Thymus (tissue), 11 donors: ENCODE data around the gene EXOG. TPM values are rescaled to one million over a fixed set of nuclear protein-coding genes. Genes with fewer than 3 reads are reported as not detected.

Experiments
- DNase-seq, 9 donors: peaks; one replicate each; pipeline ENCODE4 v3.0.0-alpha.2; 2013; ENCODE audit warnings: low spot score in 9 of 9, low read depth in 6 of 9, missing footprints in 1 of 9
- H3K27ac ChIP-seq, 2 donors: one replicate each; pipeline ENCODE4 v1.5.1; 2013; ENCODE audit warnings: control low read depth in 1 of 2, low read depth in 1 of 2, low read length in 1 of 2, mild to moderate bottlenecking in 1 of 2, moderate library complexity in 1 of 2
- H3K27me3 ChIP-seq, 2 donors: one replicate each; pipeline ENCODE4 v1.5.1; 2013; ENCODE audit warnings: low read length in 1 of 2; ENCODE audit not compliant: control insufficient read depth in 2 of 2, insufficient read depth in 1 of 2
- H3K36me3 ChIP-seq, 2 donors: one replicate each; pipeline ENCODE4 v1.5.1; 2013; ENCODE audit warnings: low read length in 1 of 2, mild to moderate bottlenecking in 1 of 2, moderate library complexity in 1 of 2; ENCODE audit not compliant: control insufficient read depth in 2 of 2, insufficient read depth in 2 of 2
- H3K4me1 ChIP-seq, 2 donors: one replicate each; pipeline ENCODE4 v1.5.1; 2013; ENCODE audit warnings: low read length in 2 of 2; ENCODE audit not compliant: control insufficient read depth in 2 of 2, insufficient read depth in 2 of 2
- H3K4me3 ChIP-seq, 2 donors: one replicate each; pipeline ENCODE4 v1.5.1; 2013; ENCODE audit warnings: low read length in 2 of 2, control low read depth in 1 of 2, mild to moderate bottlenecking in 1 of 2
- H3K9me3 ChIP-seq, 2 donors: one replicate each; pipeline ENCODE4 v1.5.1; 2013; ENCODE audit warnings: low read length in 1 of 2, mild to moderate bottlenecking in 1 of 2; ENCODE audit not compliant: control insufficient read depth in 2 of 2, insufficient read depth in 1 of 2
- WGBS: extraction: QIAGEN DNeasy Blood & Tissue Kit; methylation state at CpG from one replicate; pipeline ENCODE4 v1.1.7; 2013; 5-methylcytosine and 5-hydroxymethylcytosine counted together
- polyA plus RNA-seq: library from polyadenylated mRNA; stranded (reverse); fragments of 200-250 nt; gene quantifications from one replicate; pipeline ENCODE4 v1.2.3, GENCODE V29; 2013
- total RNA-seq: library from RNA; stranded (reverse); fragments of 120-200 nt; gene quantifications from one replicate; pipeline ENCODE4 v1.2.4, GENCODE V29; 2013
- donor health status: healthy.

The EXOG gene
- total and polyA plus RNA-seq, 2 donors: 9.0 to 14.4 TPM

GRCh38 chr3:38560996-38561717 lies 65.0 kb downstream of the EXOG start:
- Histone ChIP-seq H3K27ac (no peak overlapping the region), H3K4me3 (no peak overlapping the region), H3K4me1 (no peaks in the 10 kb centered on the region), H3K9me3 (no peaks in the 10 kb centered on the region), H3K27me3 (no peaks in the 10 kb centered on the region), H3K36me3 (no peaks in the 10 kb centered on the region)
- DNase-seq: no peak
- WGBS: 95% methylated on average over 7 of the region's 7 CpGs

GRCh38 chr3:38561746-38562466 lies 65.8 kb downstream of the EXOG start:
- DNase-seq: no peak
- no peak overlapping the region for H3K4me3 ChIP-seq
- H3K27me3 ChIP-seq: no peaks in the 10 kb centered on the region
- WGBS: 92% methylated on average over 10 of the region's 10 CpGs
- no peaks in the 10 kb centered on the region for H3K36me3 ChIP-seq
- no peaks in the 10 kb centered on the region for H3K9me3 ChIP-seq
- no peaks in the 10 kb centered on the region for H3K4me1 ChIP-seq
- H3K27ac ChIP-seq: no peak overlapping the region

DNA sequence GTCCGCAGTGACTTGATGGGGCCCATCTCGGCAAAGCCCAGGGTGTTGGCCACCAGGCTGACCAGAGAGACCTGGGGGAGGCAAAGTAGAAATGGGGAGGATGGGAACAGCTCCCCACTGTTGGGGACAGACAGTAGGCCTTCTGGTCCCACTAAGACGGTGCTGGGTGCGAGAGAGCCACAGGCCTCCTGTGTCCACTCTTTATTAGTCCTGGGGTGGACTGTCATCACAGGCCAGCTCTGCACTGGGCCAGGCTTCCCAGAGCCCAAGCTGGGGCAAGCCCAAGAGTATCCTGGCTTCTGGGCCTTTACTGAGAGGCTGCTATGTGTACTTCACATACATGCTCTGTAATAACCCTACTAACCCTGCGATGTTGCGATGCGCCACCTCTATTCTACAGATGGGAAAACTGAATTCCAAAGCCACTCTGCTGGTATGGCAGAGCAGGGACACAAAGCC lies 66.4 kb downstream of the EXOG start:
- Histone ChIP-seq H3K4me3 (no peak overlapping the region), H3K36me3 (no peaks in the 10 kb centered on the region), H3K4me1 (no peaks in the 10 kb centered on the region), H3K27me3 (no peaks in the 10 kb centered on the region), H3K9me3 (no peaks in the 10 kb centered on the region), H3K27ac (no peak overlapping the region)
- DNase-seq: no peak
- 99% methylated on average over 7 of the region's 7 CpGs for WGBS

GRCh38 chr3:38563070-38563885 lies 67.1 kb downstream of the EXOG start:
- 92% methylated on average over 15 of the region's 15 CpGs for WGBS
- DNase-seq: no peak

GRCh38 chr3:38563886-38564270 lies 67.7 kb downstream of the EXOG start:
- DNase-seq: no peak

More at GRCh38 chr3:38563070-38563885, 67.1 kb downstream of the EXOG start:
- no peak overlapping the region for H3K4me3 ChIP-seq
- no peaks in the 10 kb centered on the region for H3K4me1 ChIP-seq
- H3K9me3 ChIP-seq: no peaks in the 10 kb centered on the region
- H3K27me3 ChIP-seq: no peaks in the 10 kb centered on the region
- no peaks in the 10 kb centered on the region for H3K36me3 ChIP-seq
- H3K27ac ChIP-seq: no peak overlapping the region

GRCh38 chr3:38564631-38565338 lies 68.6 kb downstream of the EXOG start:
- 97% methylated on average over 6 of the region's 6 CpGs for WGBS
- no peaks in the 10 kb centered on the region for H3K9me3 ChIP-seq
- DNase-seq: no peak

More at GRCh38 chr3:38563886-38564270, 67.7 kb downstream of the EXOG start:
- Histone ChIP-seq H3K4me1 (no peaks in the 10 kb centered on the region), H3K27me3 (no peaks in the 10 kb centered on the region), H3K4me3 (no peak overlapping the region), H3K27ac (no peak overlapping the region), H3K9me3 (no peaks in the 10 kb centered on the region), H3K36me3 (no peaks in the 10 kb centered on the region)
- WGBS: 97% methylated on average over 10 of the region's 10 CpGs

GRCh38 chr3:38565339-38566214 lies 69.4 kb downstream of the EXOG start:
- no peaks in the 10 kb centered on the region for H3K27me3 ChIP-seq
- DNase-seq: no peak
- H3K9me3 ChIP-seq: no peaks in the 10 kb centered on the region
- H3K4me1 ChIP-seq: no peaks in the 10 kb centered on the region
- H3K27ac ChIP-seq: no peak overlapping the region
- H3K36me3 ChIP-seq: no peaks in the 10 kb centered on the region
- H3K4me3 ChIP-seq: no peak overlapping the region
- 96% methylated on average over 13 of the region's 13 CpGs for WGBS

More at GRCh38 chr3:38564631-38565338, 68.6 kb downstream of the EXOG start:
- H3K27ac ChIP-seq: no peak overlapping the region
- no peaks in the 10 kb centered on the region for H3K36me3 ChIP-seq
- no peak overlapping the region for H3K4me3 ChIP-seq
- H3K27me3 ChIP-seq: no peaks in the 10 kb centered on the region
- H3K4me1 ChIP-seq: no peaks in the 10 kb centered on the region

DNA sequence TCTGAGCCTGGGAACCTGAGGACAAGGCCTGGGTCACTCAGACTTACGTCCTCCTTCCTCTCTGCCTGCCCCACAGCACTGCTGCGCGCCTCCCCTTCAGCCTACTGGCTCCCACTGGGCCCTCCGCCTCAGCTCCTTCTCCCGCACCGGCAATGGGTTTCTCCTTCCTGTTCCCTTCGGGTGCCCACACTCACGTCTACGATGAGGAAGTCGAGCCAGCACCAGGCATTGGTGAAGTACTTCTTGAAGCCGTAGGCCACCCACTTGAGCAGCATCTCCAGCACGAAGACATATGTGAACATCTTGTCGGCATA lies 70.0 kb downstream of the EXOG start:
- Histone ChIP-seq H3K4me1 (no peaks in the 10 kb centered on the region), H3K27ac (no peak overlapping the region), H3K36me3 (no peaks in the 10 kb centered on the region), H3K27me3 (no peaks in the 10 kb centered on the region), H3K4me3 (no peak overlapping the region), H3K9me3 (no peaks in the 10 kb centered on the region)
- 88% methylated on average over 13 of the region's 13 CpGs for WGBS
- DNase-seq: no peak
